Right forelimb (tissue), 1 donor: ENCODE results near the gene CNNM3.
A peak's percentile ranks its signal among the peaks of the same experiment; 100 is the strongest.

Experiments used
- DNase-seq: peaks from one replicate; pipeline ENCODE4 v3.0.0-alpha.2; 2018

The CNNM3 gene

DNA sequence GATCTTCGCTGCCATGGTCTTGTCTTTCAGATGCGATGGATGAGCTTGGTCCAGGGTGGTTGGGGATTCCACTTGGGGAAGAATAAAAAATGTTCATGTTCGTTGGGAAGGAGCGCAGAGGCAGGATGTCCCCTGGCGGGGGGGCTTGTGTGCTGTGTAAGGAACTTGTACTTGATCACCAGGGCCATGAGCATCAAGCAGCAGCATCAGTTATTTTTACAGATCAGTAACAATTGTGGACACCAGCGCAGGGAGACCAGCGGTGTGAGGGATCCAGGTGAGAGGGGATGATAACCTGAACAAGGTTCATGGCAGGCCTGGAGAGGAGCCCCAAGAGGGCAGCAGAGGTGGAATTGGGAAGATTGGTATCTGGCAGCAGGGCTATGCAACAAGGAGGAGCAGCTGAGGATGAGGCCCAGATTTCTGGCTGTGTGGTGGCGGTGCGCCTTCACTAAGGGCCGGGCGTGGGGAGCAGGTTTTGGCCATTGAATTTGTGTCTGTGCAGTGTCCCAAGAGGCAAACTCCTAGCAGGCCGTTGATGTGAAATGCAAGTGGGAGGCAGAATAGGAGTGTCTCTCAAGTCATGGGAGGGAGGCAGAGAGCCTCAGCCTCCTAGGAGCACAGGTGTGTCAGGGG, 3.9 kb downstream of the CNNM3 start:
- no peak for DNase-seq

DNA sequence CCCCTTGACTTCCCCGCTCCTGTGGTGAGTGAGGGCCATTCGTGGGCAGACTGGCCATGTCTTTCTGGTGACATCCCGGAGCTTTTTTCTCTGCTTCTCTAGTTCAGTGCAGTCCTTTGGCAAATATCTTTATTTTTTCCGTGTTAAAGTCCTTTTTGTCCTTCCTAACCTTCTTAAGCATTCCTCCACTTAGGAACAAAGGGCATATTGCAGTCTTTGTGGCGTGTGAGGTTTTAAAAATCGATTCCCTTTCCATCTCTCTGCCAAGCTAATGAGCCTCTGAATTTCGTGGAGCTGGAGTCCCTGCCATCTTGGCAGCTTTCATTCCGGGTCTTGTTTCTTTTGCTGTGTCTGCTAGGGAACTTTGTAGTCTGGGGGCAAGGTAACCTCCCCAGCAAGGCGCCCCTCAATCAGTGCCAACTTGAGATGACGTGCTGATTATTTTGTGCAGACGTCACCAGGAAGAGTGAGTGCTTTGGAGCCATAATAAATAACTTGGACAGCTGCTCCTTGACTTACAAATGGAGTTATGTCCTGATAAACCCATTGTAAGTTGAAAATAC, 5.1 kb downstream of the CNNM3 start:
- DNase-seq: no peak

DNA sequence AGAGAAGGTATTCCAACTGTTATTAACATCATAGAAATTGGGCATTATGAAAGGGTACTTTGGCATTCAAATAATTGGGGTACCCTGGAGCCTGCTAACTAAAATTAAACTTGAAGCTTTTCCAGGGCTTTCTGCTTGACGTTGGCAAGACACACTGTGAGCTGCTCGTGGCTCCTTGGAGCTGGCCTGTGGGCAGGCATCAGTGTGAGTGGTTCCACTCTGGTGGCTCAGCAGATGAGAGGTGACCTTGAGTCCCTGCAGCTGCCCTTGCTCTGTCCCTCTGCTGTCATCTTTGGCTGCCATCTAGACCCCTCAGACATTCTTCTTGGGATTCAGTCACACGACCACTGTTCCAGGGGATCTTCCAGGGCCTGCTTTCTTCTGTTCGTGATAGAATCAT, 6.7 kb downstream of the CNNM3 start:
- DNase-seq: no peak

DNA sequence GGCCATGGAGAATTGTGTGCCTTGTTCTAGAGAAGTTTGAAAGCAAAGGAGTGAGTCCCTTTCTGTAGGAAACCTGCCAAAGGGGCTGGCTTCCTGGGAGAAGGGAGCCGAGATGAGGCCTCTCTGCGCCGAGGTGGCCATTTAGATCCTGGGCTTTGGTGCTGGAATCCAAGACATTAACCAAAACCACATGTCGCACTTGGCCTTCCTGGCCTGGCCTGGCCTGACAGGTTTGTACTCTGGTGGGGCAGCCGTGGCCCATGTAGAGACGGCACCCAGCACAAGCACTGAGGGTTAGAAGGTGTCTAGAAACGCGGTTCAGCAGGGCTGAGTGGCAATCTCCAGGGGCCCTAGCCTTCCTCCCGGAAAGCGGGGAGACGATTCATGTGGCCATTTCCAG, 7.1 kb downstream of the CNNM3 start:
- DNase-seq: no peak

DNA sequence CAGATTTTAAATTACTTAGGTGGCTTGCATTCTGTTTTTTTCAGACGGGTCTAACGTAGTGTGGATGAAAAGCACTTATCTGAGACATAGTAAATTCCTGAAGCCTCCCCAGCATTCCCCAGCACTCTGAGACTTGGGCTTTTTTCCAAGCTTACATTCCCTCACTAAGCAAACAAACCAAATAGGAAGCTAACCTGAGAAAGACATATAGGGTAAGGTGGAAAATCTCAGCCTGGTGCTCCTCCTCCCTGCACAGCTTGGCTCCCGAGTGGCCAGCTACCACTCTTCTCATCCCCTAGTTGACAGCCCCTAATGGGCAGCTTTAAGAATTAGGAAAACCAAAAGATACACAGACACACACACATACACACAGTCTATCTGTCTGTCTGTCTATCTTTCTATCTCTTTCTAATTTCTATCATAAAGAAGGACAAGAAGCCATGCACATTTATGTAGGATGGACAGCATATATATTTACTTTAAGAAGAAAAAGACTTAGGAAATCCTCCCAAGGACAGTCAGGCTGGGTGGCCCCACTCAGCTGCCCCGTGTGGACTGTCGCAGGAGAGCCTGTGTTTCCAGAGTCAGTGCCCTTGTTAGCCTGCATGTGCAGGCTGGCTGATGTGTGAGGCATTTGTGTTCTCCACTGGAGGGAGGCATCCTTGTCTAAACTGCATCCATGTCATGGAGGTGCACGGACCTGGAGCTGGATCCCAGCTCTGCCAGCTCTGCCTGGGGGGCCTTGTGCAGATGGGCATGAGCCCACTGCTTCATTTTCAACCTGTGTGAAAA, 8.2 kb downstream of the CNNM3 start:
- no peak for DNase-seq

DNA sequence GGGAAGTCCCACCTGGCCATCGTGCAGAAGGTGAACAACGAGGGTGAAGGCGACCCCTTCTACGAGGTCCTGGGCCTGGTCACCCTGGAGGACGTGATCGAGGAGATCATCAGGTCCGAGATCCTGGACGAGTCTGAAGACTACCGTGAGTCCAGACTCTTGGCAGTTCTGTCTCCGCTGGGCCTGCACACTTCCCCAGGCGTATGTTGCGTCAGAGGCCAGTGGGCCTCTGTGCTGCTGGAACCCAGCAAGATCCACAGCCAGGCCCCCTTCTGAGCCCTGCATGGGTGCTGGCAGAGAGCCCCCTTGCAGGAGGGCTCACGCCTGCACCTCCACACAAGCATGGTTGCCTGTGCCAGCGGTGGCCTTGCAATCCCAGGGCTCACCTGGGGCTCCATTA, 9.0 kb downstream of the CNNM3 start:
- no peak for DNase-seq

DNA sequence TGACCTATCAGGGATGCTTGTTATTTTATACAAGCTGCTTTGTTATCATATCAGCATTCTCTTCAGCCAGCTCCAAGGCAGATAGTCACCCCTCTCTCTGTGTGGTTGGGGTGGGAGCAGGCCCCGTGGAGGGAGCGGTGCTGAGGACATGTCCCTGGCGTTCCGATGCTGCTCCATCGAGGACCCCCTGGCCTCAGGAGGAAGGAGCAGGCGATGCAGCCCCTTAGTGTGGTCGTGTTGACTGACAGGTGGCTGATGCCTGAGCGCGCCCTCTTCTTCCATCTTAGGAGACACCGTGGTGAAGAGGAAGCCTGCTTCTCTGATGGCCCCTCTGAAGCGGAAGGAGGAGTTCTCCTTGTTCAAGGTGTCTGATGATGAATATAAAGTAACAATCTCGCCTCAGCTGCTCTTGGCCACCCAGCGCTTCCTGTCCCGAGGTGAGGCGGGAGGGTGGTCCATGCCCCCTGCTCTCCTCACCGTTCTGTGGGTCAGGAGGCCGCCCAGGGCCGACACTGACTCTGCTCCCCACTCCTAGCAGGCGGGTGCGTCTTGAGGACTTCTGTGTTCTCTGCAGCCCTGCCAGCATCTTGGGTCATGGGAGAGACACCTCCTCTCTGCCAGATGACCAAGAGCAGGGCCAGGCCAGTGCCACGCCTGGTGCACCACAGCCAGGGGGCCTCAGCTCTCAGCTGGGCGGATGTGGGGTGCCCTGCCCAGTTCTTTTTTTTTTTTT, 10.6 kb downstream of the CNNM3 start:
- no peak for DNase-seq

DNA sequence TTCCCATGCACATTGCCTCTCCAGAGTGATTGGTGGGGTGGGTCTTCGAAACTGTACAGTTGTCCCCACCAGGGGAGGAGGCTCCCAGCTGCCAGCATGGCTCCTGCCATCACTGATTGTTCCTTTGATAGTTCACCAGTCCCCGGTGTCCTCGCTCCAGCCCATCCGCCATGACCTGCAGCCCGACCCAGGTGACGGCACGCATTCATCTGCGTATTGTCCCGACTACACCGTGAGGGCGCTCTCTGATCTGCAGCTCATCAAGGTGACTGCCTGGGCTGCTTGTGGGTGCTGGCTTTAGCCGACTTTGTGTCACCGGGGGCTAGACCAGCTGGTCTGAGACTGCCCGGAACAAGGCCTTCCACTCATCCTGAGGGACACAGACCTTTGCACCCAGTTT, 12.4 kb downstream of the CNNM3 start:
- no peak for DNase-seq

DNA sequence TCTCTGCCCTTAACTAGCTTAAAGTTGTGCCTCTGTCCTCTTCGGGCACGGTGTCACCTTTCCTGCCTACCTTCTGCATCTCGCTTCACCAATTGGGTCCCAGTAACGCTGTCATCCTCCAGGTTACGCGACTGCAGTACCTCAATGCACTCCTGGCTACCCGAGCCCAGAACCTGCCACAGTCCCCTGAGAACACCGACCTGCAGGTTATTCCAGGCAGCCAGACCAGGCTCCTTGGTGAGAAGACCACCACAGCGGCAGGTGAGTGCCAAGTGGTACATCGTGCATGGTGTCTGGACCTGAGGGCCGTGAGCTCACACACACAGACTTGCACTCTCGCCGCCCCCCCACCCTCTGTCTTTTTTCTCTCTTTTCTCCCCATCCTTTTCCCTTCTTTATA, 12.8 kb downstream of the CNNM3 start:
- DNase-seq: no peak

DNA sequence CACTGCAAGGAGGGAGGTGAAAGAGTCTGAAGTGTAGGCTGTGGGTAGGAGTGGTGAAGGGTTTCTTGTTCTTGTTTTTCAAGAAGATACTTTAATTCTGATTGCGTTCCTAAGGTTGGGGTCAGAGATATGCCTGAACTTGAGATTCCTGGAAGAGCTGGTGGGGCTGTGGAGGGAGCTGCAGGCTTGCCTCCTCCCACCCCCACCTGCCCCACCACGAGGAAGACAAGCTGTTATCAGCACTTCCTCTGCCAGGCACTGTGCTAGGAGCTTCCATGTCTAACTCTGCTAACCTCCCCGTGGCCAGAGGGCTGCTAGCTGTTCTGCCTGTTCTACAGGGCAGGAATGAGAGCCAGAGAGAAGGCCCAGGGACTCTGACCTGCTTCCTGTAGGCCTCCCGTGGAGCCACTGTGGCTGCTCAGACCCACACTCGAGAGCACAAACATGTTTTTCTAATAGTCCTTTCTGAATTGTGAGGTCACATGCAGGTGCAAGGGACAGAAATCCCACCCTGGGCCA, 14.0 kb downstream of the CNNM3 start:
- DNase-seq: no peak

DNA sequence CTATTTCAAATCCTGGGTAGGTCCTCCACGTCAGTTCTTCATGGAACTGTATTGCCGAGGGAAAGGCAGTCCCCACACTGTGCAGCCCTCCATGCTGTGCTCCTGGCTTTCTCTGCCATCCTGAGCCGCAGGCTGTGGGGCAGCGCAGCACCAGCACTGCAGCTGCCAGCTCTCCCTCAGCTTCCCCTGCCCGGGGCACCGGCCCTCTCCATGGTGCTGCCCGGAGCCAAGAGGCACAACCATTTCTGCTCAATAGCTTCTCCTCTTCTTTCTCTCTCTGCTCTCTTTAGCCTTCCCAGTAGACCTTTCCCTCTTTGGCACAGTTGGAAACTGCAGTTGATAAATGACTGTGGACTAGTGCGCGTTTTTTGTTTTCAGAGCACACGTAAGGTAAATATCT, 15.6 kb downstream of the CNNM3 start:
- no peak for DNase-seq

DNA sequence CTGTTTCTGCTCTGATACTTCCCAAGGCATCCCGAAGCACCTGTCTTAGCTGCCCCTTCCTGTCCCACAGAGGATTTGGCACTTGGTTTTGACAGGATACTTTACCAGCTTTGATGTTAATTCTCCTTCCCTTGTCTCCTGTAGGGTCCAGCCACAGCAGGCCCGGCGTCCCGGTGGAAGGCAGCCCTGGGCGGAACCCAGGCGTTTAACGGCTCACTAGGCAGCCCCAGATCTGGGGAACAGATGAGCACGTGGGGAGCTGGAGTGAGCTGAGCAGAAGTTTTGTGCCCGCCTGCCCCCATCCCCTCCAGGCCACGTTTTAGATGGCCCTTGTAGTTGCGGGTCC, 16.3 kb downstream of the CNNM3 start:
- no peak for DNase-seq

DNA sequence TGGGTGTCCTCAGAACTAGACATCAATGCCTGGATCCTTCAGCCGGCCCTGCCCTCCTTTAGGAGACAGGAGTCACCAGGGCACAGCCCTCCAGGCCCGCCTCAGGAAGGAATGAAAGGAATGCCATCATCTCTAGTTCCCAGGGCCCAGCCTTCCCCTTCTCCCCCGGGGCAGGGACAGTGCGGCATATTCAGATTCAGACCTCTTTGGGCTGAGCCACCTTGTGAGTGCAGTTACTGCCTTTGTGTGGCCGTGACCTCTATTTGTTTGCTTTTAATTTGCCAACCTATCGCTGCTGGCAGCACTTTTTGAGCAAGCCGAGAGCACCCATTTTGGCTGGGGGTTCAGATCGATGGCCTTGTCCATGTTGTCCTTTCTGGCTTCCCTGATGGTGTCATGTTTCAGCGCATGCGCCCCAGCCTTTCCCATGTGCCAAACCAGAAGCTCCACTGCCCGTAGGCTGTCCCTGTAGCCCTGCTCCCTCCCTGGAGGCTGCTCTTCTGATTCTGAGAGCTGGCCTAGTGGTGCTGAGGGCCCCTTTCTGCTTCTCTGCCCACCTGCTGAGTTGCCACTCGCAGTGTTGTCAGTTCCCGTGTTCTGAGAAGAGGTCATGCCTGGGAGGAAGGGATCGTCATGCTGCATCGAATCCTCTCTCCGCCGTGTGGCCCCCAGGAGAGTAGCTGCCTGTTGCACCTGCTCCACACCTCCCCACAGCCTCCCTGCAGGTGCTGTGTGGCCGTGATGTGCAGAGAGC, 16.9 kb downstream of the CNNM3 start:
- DNase-seq: peak; percentile 64

DNA sequence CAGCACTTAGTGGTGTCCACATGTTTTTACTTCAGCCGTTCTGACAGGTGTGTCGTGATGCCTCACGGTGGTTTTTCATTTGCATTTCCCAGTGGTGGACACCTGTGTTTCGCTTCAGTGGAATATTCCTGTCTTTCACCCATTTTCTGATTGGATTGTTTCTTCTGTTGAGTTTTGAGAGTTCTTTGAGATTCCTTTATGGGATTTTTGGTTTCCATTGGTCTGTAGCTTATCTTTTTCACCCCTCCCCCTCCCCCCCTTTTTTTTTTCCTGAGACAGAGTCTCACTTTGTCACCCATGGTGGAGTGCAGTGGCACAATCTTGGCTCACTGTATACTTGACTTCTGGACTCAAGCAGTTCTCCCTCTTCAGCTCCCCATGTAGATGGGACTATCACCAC, 19.8 kb downstream of the CNNM3 start:
- DNase-seq: no peak

DNA sequence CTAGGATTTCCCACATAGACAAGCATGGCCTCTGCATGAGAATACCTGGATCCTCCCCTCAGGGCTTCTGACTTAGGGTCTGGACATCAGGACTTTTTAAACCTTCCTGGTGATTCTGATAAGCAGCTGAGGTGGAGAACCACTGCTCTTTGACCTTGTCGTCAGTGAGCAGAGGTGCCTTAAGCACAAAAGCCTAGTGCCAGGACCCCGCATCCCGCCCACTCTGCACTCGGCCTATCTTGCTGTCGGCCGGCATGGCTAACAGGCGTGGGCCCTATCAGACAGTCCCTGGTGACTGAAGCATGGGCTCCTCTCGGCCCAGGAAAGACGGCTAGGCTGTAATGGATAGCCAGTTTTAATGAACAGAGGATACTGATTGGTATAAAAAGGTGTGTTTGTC, 21.5 kb downstream of the CNNM3 start:
- no peak for DNase-seq

DNA sequence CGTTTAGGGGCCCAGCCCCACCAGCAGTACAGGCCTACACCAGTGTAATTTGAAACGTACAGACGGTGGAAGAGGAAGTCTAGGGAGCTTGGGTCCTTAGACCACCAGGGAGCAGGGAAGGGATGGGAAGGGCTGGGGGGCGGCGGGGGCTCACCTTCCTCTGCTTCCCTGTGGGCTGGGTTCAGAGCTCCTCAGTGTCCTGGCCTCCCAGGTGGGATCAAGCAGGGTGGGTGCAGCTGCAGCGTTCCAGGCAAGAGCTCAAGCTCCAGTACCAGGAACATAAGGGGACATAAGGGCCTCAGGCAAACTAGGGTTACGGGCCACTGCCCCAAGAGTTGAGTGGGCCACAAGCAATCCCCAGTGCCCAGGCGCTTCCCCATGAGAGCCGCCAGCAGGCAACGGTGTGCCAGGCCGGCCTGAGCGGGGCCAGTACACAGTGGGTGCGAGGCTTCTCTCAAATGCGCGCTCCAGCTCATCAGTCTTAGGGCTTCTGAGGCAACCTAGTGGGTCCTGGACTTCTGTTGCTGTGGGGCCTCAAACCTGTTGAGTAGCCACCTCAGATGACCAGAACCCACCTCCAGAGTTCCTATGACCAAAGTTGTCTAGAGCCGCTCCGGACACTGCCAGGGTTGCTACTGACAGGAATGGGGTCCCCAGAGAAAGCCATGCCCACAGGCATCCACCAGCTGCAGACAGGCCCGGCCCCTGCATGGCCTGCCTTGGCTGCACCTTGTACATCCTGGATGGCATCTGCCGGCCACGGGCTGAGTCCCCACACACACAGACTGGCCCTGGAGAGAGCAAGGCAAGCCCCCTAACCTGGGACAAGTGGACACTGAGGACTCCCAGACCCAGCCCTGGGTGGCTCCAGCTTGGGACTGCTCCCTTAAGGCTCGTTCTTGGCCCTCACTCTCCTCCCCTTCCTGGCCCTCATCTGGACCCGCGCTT, 22.6 kb downstream of the CNNM3 start:
- DNase-seq: no peak

DNA sequence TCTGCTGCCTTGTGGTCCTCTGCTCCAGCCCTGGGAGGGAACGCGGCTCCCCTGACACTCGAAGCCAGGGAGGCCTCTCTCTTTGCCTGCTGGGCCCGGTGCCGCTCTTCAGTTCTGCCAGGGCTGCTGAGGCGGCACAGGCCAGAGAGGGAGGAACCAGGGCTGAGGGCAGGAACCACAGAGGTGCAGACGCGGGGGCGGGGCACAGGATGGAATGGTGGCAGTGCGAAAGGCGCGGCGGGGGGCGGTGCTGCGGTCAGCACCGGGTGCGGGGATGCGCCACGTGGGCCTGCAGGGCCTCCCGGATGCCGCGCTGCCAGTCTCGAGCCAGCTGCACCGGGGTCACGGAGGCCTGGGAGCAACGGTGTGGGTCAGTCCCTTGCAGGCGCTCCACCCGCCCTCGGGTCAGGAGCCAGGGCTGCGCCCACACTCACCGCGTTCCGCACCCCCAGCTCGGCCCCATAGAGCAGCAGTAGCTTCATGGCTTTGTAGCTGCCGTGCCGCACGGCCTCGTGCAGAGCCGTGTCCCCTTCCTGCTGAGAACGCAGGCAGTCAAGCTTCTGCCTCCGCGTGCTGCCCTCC, 23.3 kb downstream of the CNNM3 start:
- no peak for DNase-seq

DNA sequence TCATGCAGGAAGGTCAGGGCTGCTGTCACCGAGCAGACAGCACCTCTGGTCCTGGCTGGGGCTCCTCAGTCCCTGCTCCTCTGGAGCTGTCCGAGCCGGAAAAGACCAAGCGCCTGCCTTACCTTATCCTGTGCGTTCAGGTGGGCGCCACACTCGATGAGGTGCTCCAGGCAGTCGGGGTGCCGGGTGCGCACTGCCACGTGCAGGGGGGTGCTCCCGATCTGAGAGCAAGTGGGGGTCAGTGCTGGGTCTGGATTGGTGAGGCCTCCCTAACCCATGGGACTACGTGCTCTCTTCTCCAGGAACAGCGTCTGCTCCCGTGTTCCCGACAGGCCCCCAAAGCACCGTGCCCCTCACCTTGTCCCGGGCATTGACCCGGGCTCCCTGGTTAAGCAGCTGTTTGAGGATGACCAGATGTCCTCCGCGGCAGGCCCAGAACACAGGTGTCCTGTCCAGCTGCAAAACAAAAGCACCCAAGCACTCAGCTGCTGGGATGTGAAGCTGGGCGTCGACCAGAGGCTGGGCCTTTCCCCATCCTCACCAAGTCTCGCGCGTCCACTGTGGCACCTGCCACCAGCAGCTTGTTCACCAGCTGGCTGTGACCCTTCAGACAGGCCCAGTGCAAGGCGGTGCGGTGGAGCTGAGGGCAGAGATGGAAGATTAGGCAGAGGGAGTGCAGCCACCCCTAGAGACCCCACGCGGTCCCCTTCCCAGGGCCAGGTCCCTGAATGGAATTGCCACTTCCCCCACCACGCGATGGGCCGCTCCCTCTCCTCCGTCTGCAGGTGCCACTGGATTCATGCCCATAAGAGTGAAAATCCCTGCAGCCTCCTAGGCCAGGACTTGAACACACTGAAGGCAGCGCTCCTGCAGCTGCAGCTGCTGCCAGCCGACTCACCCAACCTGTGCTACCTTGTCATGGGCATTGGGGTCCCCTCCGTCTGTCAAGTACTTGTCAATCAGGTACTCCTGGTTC, 24.1 kb downstream of the CNNM3 start:
- DNase-seq: no peak

DNA sequence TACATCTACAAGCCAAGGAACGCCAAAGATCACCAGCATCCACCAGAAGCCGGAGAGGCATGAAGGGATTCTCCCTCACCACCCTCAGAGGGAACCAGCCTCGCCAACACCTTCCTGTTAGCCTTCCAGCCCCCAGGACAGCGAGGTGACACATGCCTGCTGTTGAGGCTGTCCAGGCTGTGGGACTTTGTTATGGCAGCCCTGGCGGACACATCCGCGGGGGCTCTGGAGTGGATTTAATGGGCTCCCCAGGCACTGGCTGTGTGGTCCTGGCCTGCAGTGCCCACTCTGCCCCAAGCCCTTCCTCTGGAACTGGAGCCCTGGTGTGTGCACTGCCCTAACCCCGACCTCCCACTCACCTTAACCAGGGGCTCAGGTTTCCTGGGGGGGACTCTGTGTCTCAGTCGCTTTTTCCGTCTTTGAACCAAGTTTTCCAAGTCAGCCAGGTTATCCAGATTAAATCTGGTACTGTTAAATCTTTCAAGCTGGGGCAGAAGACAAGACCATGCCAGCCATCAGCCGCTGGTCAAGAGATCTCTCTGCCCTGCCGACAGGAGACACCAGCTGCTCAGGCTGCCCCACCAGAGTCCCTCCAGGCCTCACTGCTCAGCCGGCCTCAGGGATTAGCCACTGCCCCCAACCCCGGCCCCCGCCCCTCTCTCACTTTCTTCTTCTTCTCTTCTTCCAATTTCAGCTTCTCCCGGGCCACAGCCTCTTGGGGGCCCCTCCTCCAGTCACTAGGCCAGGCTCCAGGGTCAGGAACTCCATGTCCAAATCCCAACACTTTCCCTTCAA, 25.8 kb downstream of the CNNM3 start:
- no peak for DNase-seq
